HepG2 (cell line): Measurements from ENCODE around the gene ZKSCAN4. TPM values are rescaled to one million over a fixed set of nuclear protein-coding genes. Genes with fewer than 3 reads are reported as not detected.

Experiments
- ARID4A ChIP-seq: sonication (generic); formaldehyde crosslinking; IDR thresholded peaks from 2 replicates; pipeline ENCODE4 v1.5.0; 2020; ENCODE audit warnings: mild to moderate bottlenecking, missing genetic modification reagents, borderline replicate concordance
- CBX2 ChIP-seq, 2 experiments: fragments of 200-600 bp in 1 of 2; sonication (generic); formaldehyde crosslinking in 1 of 2; IDR thresholded peaks; 2 replicates each; pipeline versions ENCODE4 v1.7.0 to v1.8.1; 2018 to 2022; ENCODE audit warnings: low read depth in 2 of 2, low read length in 1 of 2, mild to moderate bottlenecking in 1 of 2, missing genetic modification reagents in 1 of 2
- CENPBD1 ChIP-seq: sonication (generic); formaldehyde crosslinking; IDR thresholded peaks from 2 replicates; pipeline ENCODE4 v1.8.0; 2022; ENCODE audit warnings: missing genetic modification reagents, low read depth, mild to moderate bottlenecking, borderline replicate concordance
- GLMP ChIP-seq: sonication (generic); formaldehyde crosslinking; IDR thresholded peaks from 2 replicates; pipeline ENCODE4 v1.9.0; 2021; ENCODE audit warnings: missing genetic modification reagents, mild to moderate bottlenecking, borderline replicate concordance
- HCFC1 ChIP-seq: fragments of 150-350 bp; IDR thresholded peaks from 2 replicates; pipeline ENCODE4 v1.6.1; 2014; ENCODE audit warnings: low read depth, low read length
- HES4 ChIP-seq: sonication (generic); formaldehyde crosslinking; IDR thresholded peaks from 2 replicates; pipeline ENCODE4 v1.9.0; 2021; ENCODE audit warnings: mild to moderate bottlenecking, missing genetic modification reagents, borderline replicate concordance
- HOXA3 ChIP-seq: sonication (generic); formaldehyde crosslinking; IDR thresholded peaks from 2 replicates; pipeline ENCODE4 v1.5.0; 2020; ENCODE audit warnings: missing genetic modification reagents
- MAFK ChIP-seq, 2 experiments: IDR thresholded peaks in 1 of 2; conservative IDR thresholded peaks in 1 of 2; 2 replicates each; pipeline ENCODE4 v1.6.1; 2011; ENCODE audit warnings: improper control_type of control experiment in 2 of 2, low read length in 2 of 2
- MTERF4 ChIP-seq: sonication (generic); formaldehyde crosslinking; IDR thresholded peaks from 2 replicates; pipeline ENCODE4 v1.8.0; 2023; ENCODE audit warnings: mild to moderate bottlenecking, missing genetic modification reagents
- SRSF1 ChIP-seq: fragments of 200-400 bp; formaldehyde crosslinking; optimal IDR thresholded peaks from 2 replicates; pipeline ENCODE3; 2017; ENCODE audit warnings: mild to moderate bottlenecking, low read depth, low read length, moderate library complexity
- TEAD2 ChIP-seq: sonication (generic); formaldehyde crosslinking; IDR thresholded peaks from 2 replicates; pipeline ENCODE4 v1.9.0; 2021; ENCODE audit warnings: missing genetic modification reagents
- ZEB1 ChIP-seq: IDR thresholded peaks from 2 replicates; pipeline ENCODE4 v1.6.1; 2012; ENCODE audit warnings: mild to moderate bottlenecking, low read depth, inconsistent platforms; ENCODE audit not compliant: insufficient replicate concordance
- ZFX ChIP-seq: sonication (generic); formaldehyde crosslinking; IDR thresholded peaks from 2 replicates; pipeline ENCODE4 v1.4.0; 2020; ENCODE audit warnings: mild to moderate bottlenecking, low read depth, missing genetic modification reagents, moderate library complexity
- ZNF256 ChIP-seq: sonication (generic); formaldehyde crosslinking; conservative IDR thresholded peaks from 2 replicates; pipeline ENCODE4 v1.4.0; 2020; ENCODE audit warnings: missing genetic modification reagents
- ZNF280B ChIP-seq: sonication (generic); formaldehyde crosslinking; IDR thresholded peaks from 2 replicates; pipeline ENCODE4 v1.5.0; 2020; ENCODE audit warnings: missing genetic modification reagents, mild to moderate bottlenecking, borderline replicate concordance
- ZNF569 ChIP-seq: sonication (generic); formaldehyde crosslinking; IDR thresholded peaks from 2 replicates; pipeline ENCODE4 v1.5.0; 2020; ENCODE audit warnings: mild to moderate bottlenecking, missing genetic modification reagents, moderate library complexity, borderline replicate concordance
- polyA plus RNA-seq, 8 experiments: library from polyadenylated mRNA; depleted of rRNA in 3 of 8; stranded (reverse) in 7 of 8; unstranded in 1 of 8; fragments of >200 nt; fragmentation: Illumina TruSeq in 4 of 8; extraction: Trizol in 4 of 8; gene quantifications; 2 replicates each; pipeline versions ENCODE4 v1.2.1 to v1.2.3, GENCODE V29; 2011 to 2016; ENCODE audit warnings: low read depth in 4 of 8, missing spikeins in 1 of 8, mixed read lengths in 1 of 8; ENCODE audit not compliant: insufficient read depth in 1 of 8
- total RNA-seq, 5 experiments: library from RNA; depleted of rRNA; stranded (reverse); fragments of >200 nt; fragmentation: Illumina TruSeq; extraction: Trizol; gene quantifications; 2 replicates each; pipeline ENCODE4 v1.2.3, GENCODE V29; 2016; ENCODE audit warnings: low read depth in 1 of 5

The ZKSCAN4 gene
- total and polyA plus RNA-seq, 2 of the 13 experiments (the other 11 are each of a cell fraction or from before 2014, with no cell fraction given), result 2.9 to 7.8 TPM

GRCh38 chr6:28218312-28219248 is 33.5 kb downstream of the ZKSCAN4 start (continued):
- TF ChIP-seq CBX2 (IDR thresholded peaks at IDR 0.05; ENCODE audit: low read depth, low read length), result no peak; the same call in 1 of the 2 replicates
- TF ChIP-seq CBX2 (CRISPR knock-in tag; IDR thresholded peaks at IDR 0.05; ENCODE audit: low read depth), result no peak
- TF ChIP-seq ZNF280B (CRISPR knock-in tag), result peak; percentile 36; the same call in 1 of the 2 replicates
- TF ChIP-seq GLMP (CRISPR knock-in tag), result no peak
- TF ChIP-seq HCFC1, result no peak
- no peak for TF ChIP-seq MAFK (conservative IDR thresholded peaks at IDR 0.05 in 1 of 2, IDR thresholded peaks at IDR 0.05 in 1 of 2; ENCODE audit: low read length in 2 of 2)
- TF ChIP-seq SRSF1, result peak; percentile 95
- TF ChIP-seq ZEB1, result no peak
- no peak for TF ChIP-seq MTERF4 (CRISPR knock-in tag)
- TF ChIP-seq CENPBD1 (CRISPR knock-in tag), result no peak
- peak; percentile 75 for TF ChIP-seq HOXA3 (CRISPR knock-in tag)
- TF ChIP-seq ARID4A (CRISPR knock-in tag), result peak; percentile 74; the same call in 1 of the 2 replicates
- peak; percentile 63 for TF ChIP-seq ZFX (CRISPR knock-in tag)
- TF ChIP-seq HES4 (CRISPR knock-in tag), result peak; percentile 21; the same call in 1 of the 2 replicates
- TF ChIP-seq ZNF569, result no peak
- TF ChIP-seq TEAD2 (CRISPR knock-in tag), result 0 out of 2 replicates have a peak, but pooled peaks have one; percentile 54
- TF ChIP-seq ZNF256 (CRISPR knock-in tag), result no peak; the same call in 1 of the 2 replicates
